Duodenal mucosa (tissue), 2 donors: ENCODE measurements around the gene MDGA2.

Source experiments
- H3K27ac ChIP-seq: one replicate; pipeline ENCODE4 v1.7.0; 2013; ENCODE audit warnings: low read depth, low read length
- H3K27me3 ChIP-seq, 2 donors: one replicate each; pipeline ENCODE4 v1.7.0; 2013; ENCODE audit warnings: low read length in 2 of 2, control low read depth in 1 of 2; ENCODE audit not compliant: insufficient read depth in 2 of 2, control insufficient read depth in 1 of 2
- H3K36me3 ChIP-seq, 2 donors: one replicate each; pipeline ENCODE4 v1.7.0; 2013; ENCODE audit warnings: low read length in 2 of 2, control low read depth in 1 of 2; ENCODE audit not compliant: insufficient read depth in 2 of 2, control insufficient read depth in 1 of 2
- H3K4me1 ChIP-seq, 2 donors: one replicate each; pipeline ENCODE4 v1.7.0; 2013; ENCODE audit warnings: low read length in 2 of 2, control low read depth in 1 of 2; ENCODE audit not compliant: insufficient read depth in 2 of 2, control insufficient read depth in 1 of 2
- H3K4me3 ChIP-seq, 2 donors: one replicate each; pipeline ENCODE4 v1.7.0; 2013; ENCODE audit warnings: low read length in 2 of 2, low read depth in 1 of 2
- H3K9ac ChIP-seq, 2 donors: one replicate each; pipeline ENCODE4 v1.7.0; 2013; ENCODE audit warnings: low read length in 2 of 2, low read depth in 1 of 2
- H3K9me3 ChIP-seq, 2 donors: one replicate each; pipeline ENCODE4 v1.7.0; 2013; ENCODE audit warnings: low read length in 2 of 2, control low read depth in 1 of 2; ENCODE audit not compliant: control insufficient read depth in 1 of 2

The MDGA2 gene

DNA sequence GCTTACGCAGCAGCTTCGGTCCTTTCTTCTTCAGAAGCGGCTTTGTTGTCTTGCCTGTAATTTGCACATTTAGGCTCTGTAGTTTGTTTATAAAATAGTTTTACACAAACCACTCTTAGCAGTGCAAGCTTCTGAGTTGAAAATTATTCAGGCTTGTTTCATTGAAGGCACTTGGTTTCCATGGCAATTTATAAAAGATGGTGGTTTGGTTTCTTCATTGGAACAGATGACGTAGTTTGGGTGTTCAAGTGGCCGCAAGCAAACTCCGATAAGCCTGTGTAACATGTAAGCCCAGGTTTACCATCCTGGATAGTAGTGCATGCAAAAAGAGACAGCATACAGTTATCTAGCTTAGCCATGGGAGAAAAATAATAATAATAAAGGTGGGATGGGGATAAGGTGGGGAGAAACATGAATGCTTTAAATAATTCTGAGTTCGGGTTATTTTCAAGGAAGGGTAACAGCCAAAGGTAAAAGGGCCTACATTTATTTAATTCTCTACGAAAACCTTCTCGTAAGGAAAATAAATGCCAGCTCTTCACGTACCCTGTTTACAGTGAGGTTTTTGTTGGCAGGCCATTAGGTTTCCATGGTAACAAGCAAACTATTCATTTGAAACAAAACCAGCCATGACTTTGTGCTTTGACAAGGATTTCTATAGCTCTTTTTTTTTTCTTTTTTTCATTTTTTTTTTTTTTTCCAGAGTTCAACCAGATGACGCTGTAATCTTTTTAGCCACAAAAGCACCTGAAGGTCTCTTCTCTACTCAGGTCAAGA, 834.3 kb downstream of the MDGA2 start:
- H3K27me3 ChIP-seq: no peaks in the 10 kb centered on the region
- no peak overlapping the region for H3K9ac ChIP-seq
- no peaks in the 10 kb centered on the region for H3K36me3 ChIP-seq
- H3K9me3 ChIP-seq: no peaks in the 10 kb centered on the region
- no peak overlapping the region for H3K27ac ChIP-seq
- H3K4me3 ChIP-seq: no peak overlapping the region
- H3K4me1 ChIP-seq: no peaks in the 10 kb centered on the region

DNA sequence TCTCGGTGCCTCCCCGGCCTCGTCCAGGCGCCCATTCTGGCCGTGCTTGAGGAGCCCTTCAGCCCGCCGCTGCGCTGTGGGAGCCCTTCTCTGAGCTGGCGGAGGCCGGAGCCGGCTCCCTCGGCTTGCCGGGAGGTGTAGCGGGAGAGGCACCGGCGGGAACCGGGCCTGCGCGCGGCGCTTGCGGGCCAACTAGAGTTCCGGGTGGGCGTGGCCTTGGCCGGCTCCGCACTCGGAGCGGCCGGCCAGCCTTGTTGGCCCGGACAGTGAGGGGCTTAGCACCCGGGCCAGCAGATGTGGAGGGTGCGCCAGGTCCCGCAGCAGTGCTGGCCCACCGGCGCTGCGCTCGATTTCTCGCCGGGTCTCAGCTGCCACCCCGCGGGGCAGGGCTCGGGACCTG, 855.1 kb downstream of the MDGA2 start:
- Histone ChIP-seq H3K27ac (no peak overlapping the region), H3K4me3 (no peak overlapping the region), H3K4me1 (no peaks in the 10 kb centered on the region), H3K36me3 (no peaks in the 10 kb centered on the region), H3K9ac (no peak overlapping the region), H3K27me3 (no peaks in the 10 kb centered on the region), H3K9me3 (no peaks in the 10 kb centered on the region)

DNA sequence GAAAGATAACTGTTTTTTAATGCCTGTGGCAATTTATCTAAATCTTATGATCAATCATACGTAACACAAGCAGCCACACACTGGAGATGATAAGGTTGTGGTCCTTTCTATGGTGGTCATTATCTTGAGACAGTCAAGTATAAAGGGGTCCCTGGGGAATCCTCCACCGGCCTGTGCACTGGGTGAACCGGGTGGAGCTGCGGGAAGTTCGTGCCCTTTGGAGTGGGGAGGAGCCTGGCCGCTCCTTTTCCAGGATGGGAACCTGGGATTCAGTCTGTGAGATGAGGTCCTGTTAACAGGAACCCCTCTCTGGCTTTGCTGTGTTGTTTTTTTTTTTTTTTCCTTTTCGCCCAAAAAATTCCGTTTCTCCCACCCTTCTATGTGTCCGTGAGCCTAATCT, 856.3 kb downstream of the MDGA2 start:
- no peak overlapping the region for H3K27ac ChIP-seq
- H3K4me3 ChIP-seq: no peak overlapping the region
- H3K9ac ChIP-seq: no peak overlapping the region
- no peaks in the 10 kb centered on the region for H3K9me3 ChIP-seq
- H3K36me3 ChIP-seq: no peaks in the 10 kb centered on the region
- no peaks in the 10 kb centered on the region for H3K4me1 ChIP-seq
- H3K27me3 ChIP-seq: no peaks in the 10 kb centered on the region

DNA sequence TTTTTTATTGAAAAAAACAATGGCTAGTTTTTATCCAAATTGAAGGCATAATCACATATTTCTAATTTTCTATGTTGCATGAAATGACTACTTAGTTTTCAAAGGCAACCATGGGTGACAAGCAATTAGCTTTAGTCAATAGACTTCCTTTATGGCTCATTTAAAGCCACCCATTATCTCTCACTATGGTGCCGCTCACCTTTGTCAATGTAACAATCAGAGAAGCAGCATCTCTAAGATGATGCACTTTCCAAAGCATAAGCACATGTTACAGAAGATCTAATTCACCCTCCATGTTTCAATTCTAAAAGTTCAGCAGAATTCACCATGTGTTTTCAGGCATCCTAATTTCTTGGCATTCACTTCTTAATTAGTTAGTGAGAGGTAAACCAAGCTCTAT, 857.3 kb downstream of the MDGA2 start:
- no peaks in the 10 kb centered on the region for H3K27me3 ChIP-seq
- H3K4me1 ChIP-seq: no peaks in the 10 kb centered on the region
- no peak overlapping the region for H3K27ac ChIP-seq
- no peaks in the 10 kb centered on the region for H3K36me3 ChIP-seq
- H3K9ac ChIP-seq: no peak overlapping the region
- no peak overlapping the region for H3K4me3 ChIP-seq
- H3K9me3 ChIP-seq: no peaks in the 10 kb centered on the region

DNA sequence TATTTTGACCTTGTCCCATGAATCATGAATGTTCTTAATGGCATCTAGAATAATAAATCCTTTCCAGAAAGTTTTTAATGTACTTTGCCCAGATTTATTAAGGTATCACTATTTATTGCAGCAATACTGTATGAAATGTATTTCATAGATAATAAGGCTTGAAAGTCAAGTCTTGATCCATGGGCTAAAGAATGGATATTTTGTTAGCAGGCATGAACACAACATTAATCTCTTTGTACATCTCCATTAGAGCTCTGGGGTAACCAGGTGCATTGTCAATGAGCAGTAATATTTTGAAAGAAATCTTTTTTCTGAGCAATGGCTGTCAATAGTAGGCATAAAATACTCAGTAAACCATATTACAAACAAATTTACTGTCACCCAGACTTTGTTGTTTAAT, 882.3 kb downstream of the MDGA2 start:
- Histone ChIP-seq H3K9ac (no peak overlapping the region), H3K27me3 (no peaks in the 10 kb centered on the region), H3K36me3 (no peaks in the 10 kb centered on the region)

More for the DNA sequence above, 882.3 kb downstream of the MDGA2 start:
- no peak overlapping the region for H3K4me3 ChIP-seq
- H3K4me1 ChIP-seq: no peaks in the 10 kb centered on the region
- no peaks in the 10 kb centered on the region for H3K9me3 ChIP-seq
- H3K27ac ChIP-seq: no peak overlapping the region
